ENCODE data around the gene GALNS.
A peak's percentile ranks its signal among the peaks of the same experiment; 100 is the strongest.
"Not testable (repeated sequence)": the region's sequence is repeated elsewhere in the genome, so short reads cannot be mapped to it uniquely, and the experiment has no call there.

The GALNS gene

GRCh38 chr16:88804552-88805339 lies 52.0 kb downstream of the GALNS start:
- DNase-seq (ENCODE audit: low spot score): no peak

- no peak for DNase-seq (ENCODE audit: low spot score)
Measured at GRCh38 chr16:88804173-88804551, 52.6 kb downstream of the GALNS start.

GRCh38 chr16:88803264-88803987 lies 53.3 kb downstream of the GALNS start, which contains the start of gene CDT1:
Gene CDT1, plus strand, starts transcription at chr16:88803789. Its CDS starts 43 bp downstream, at chr16:88803832.
- peak; percentile 100 for DNase-seq (ENCODE audit: low spot score)

- DNase-seq (ENCODE audit: low spot score): no peak
Measured at GRCh38 chr16:88800277-88800592, 56.5 kb downstream of the GALNS start.

GRCh38 chr16:88799569-88800276 lies 57.0 kb downstream of the GALNS start:
- DNase-seq (ENCODE audit: low spot score): no peak

GRCh38 chr16:88798772-88799455 lies 57.8 kb downstream of the GALNS start:
- DNase-seq (ENCODE audit: low spot score): no peak

GRCh38 chr16:88798073-88798472 lies 58.7 kb downstream of the GALNS start:
- DNase-seq (ENCODE audit: low spot score): no peak

GRCh38 chr16:88796278-88796677 lies 60.5 kb downstream of the GALNS start:
- DNase-seq (ENCODE audit: low spot score): no peak

GRCh38 chr16:88793251-88793954 lies 63.3 kb downstream of the GALNS start:
- DNase-seq (ENCODE audit: low spot score): no peak

GRCh38 chr16:88792668-88793250 lies 64.0 kb downstream of the GALNS start:
- no peak for DNase-seq (ENCODE audit: low spot score)

- DNase-seq (ENCODE audit: low spot score): no peak
Measured at GRCh38 chr16:88792078-88792550, 64.6 kb downstream of the GALNS start.

- DNase-seq (ENCODE audit: low spot score): peak; percentile 41
Measured at GRCh38 chr16:88790312-88791211, 66.2 kb downstream of the GALNS start.

GRCh38 chr16:88789594-88789993 lies 67.2 kb downstream of the GALNS start:
- no peak for DNase-seq (ENCODE audit: low spot score)

- DNase-seq (ENCODE audit: low spot score): not testable (repeated sequence)
Measured at GRCh38 chr16:88788749-88789148, 68.0 kb downstream of the GALNS start.

- no peak for DNase-seq (ENCODE audit: low spot score)
Measured at GRCh38 chr16:88787579-88788314, 69.0 kb downstream of the GALNS start.

- DNase-seq (ENCODE audit: low spot score): peak; percentile 90
Measured at GRCh38 chr16:88785106-88785924, 71.4 kb downstream of the GALNS start, which contains the start of gene PIEZO1. Gene PIEZO1, minus strand, starts transcription at chr16:88785220. Its CDS starts 256 bp downstream, at chr16:88784964.

- DNase-seq (ENCODE audit: low spot score): no peak
Measured at GRCh38 chr16:88784856-88785105, 72.0 kb downstream of the GALNS start.

- DNase-seq (ENCODE audit: low spot score): peak; percentile 86
Measured at GRCh38 chr16:88784074-88784855, 72.5 kb downstream of the GALNS start.
